ENCODE data around the gene PON1.

DNA sequence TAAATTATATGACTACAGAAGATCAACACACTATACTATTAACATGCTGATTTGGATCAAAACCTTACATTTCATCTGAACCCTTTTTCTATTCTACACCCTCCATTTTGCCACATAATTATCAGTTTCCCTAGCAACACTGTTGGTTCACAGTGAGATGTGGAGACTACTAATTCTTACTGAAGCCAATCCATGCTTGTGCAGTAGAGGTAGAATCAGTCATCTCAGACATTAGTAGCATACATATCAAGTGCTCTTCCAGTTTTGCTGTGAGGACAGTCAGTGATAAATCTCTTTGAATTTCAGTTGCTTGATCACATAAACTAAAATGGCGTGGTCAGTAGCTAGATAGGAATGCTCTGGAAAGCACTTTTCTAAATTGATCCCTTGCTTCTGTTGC is 70.3 kb downstream of the PON1 start:
- TF ChIP-seq POLR2AphosphoS5 (IDR thresholded peaks at IDR 0.05; ENCODE audit: low read depth, low read length) = no peak
- no peak for TF ChIP-seq RAD21 (IDR thresholded peaks at IDR 0.05; ENCODE audit: low read length)
- no peak for TF ChIP-seq EP300 (IDR thresholded peaks at IDR 0.05; ENCODE audit: borderline replicate concordance in 1 of 2, low read depth in 1 of 2, low read length in 1 of 2)
- TF ChIP-seq CHD2 (IDR thresholded peaks at IDR 0.05; ENCODE audit: low read length, partially characterized antibody) = no peak
- TF ChIP-seq, protein P1, sequence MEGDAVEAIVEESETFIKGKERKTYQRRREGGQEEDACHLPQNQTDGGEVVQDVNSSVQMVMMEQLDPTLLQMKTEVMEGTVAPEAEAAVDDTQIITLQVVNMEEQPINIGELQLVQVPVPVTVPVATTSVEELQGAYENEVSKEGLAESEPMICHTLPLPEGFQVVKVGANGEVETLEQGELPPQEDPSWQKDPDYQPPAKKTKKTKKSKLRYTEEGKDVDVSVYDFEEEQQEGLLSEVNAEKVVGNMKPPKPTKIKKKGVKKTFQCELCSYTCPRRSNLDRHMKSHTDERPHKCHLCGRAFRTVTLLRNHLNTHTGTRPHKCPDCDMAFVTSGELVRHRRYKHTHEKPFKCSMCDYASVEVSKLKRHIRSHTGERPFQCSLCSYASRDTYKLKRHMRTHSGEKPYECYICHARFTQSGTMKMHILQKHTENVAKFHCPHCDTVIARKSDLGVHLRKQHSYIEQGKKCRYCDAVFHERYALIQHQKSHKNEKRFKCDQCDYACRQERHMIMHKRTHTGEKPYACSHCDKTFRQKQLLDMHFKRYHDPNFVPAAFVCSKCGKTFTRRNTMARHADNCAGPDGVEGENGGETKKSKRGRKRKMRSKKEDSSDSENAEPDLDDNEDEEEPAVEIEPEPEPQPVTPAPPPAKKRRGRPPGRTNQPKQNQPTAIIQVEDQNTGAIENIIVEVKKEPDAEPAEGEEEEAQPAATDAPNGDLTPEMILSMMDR (IDR thresholded peaks at IDR 0.05) = no peak
- no peak for TF ChIP-seq YY1 (IDR thresholded peaks at IDR 0.05; ENCODE audit: low read depth)
- TF ChIP-seq, protein P2, sequence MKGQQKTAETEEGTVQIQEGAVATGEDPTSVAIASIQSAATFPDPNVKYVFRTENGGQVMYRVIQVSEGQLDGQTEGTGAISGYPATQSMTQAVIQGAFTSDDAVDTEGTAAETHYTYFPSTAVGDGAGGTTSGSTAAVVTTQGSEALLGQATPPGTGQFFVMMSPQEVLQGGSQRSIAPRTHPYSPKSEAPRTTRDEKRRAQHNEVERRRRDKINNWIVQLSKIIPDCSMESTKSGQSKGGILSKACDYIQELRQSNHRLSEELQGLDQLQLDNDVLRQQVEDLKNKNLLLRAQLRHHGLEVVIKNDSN (IDR thresholded peaks at IDR 0.05; ENCODE audit: borderline replicate concordance, low read depth) = no peak
- TF ChIP-seq, protein P3, sequence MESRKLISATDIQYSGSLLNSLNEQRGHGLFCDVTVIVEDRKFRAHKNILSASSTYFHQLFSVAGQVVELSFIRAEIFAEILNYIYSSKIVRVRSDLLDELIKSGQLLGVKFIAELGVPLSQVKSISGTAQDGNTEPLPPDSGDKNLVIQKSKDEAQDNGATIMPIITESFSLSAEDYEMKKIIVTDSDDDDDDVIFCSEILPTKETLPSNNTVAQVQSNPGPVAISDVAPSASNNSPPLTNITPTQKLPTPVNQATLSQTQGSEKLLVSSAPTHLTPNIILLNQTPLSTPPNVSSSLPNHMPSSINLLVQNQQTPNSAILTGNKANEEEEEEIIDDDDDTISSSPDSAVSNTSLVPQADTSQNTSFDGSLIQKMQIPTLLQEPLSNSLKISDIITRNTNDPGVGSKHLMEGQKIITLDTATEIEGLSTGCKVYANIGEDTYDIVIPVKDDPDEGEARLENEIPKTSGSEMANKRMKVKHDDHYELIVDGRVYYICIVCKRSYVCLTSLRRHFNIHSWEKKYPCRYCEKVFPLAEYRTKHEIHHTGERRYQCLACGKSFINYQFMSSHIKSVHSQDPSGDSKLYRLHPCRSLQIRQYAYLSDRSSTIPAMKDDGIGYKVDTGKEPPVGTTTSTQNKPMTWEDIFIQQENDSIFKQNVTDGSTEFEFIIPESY (IDR thresholded peaks at IDR 0.05; ENCODE audit: borderline replicate concordance, low read depth) = no peak
- TF ChIP-seq NFIC (IDR thresholded peaks at IDR 0.05; ENCODE audit: borderline replicate concordance) = no peak
- TF ChIP-seq JUND (IDR thresholded peaks at IDR 0.05) = no peak
- TF ChIP-seq MXI1 (IDR thresholded peaks at IDR 0.05; ENCODE audit: low read depth, low read length) = no peak
- no peak for TF ChIP-seq RFX5 (IDR thresholded peaks at IDR 0.05; ENCODE audit: low read length)

All from SK-N-SH (cell line).